Upper lobe of right lung (tissue), 1 donor: ENCODE results near the gene VASN. TPM values are rescaled to one million over a fixed set of nuclear protein-coding genes. Genes with fewer than 3 reads are reported as not detected.

ENCODE experiments used
- ATAC-seq: fragments of 200-7000 bp; cut with Tn5 transposase; one replicate; pipeline ENCODE4 v1.9.1; 2020; ENCODE audit warnings: mild to moderate bottlenecking, moderate library complexity
- DNase-seq: peaks from one replicate; pipeline ENCODE4 v3.0.0-alpha.2; 2020
- H3K27ac ChIP-seq: fragments of 200-600 bp; one replicate; pipeline ENCODE4 v1.8.0; 2022
- H3K27me3 ChIP-seq: fragments of 200-600 bp; one replicate; pipeline ENCODE4 v1.8.0; 2022; ENCODE audit warnings: mild to moderate bottlenecking
- H3K36me3 ChIP-seq: fragments of 200-600 bp; one replicate; pipeline ENCODE4 v1.8.0; 2022
- H3K4me1 ChIP-seq: fragments of 200-600 bp; one replicate; pipeline ENCODE4 v1.8.0; 2022
- H3K4me3 ChIP-seq: fragments of 200-600 bp; one replicate; pipeline ENCODE4 v1.8.0; 2022; ENCODE audit warnings: mild to moderate bottlenecking
- H3K9me3 ChIP-seq: fragments of 200-600 bp; one replicate; pipeline ENCODE4 v1.8.0; 2022
- CTCF ChIP-seq: fragments of 200-600 bp; IDR thresholded peaks from one replicate; pipeline ENCODE4 v1.8.0; 2022; ENCODE audit warnings: antibody characterized with exemption
- intact Hi-C: fragments of 100-400 bp; cut with DNase I; formaldehyde crosslinking; loops from one replicate; pipeline ENCODE4 v1.11.0; 2022
- total RNA-seq: library from RNA; stranded (reverse); fragmentation: NEBNext Ultra II Directional; extraction: Animal tissue kit (Norgen Biotek cat#: 25700); gene quantifications from one replicate; pipeline ENCODE4 v1.2.1, GENCODE V29; 2021
- donor health status: DM: no; HTN: yes; CAD: no; lungs with severe emphysema.

VASN gene
- total RNA-seq, 1 donor from 2014 or later, result 20.3 TPM

- Histone ChIP-seq H3K36me3 (peaks cover 11% of the 10 kb centered on the region), H3K27me3 (no peaks in the 10 kb centered on the region), H3K9me3 (no peaks in the 10 kb centered on the region), H3K27ac (no peak overlapping the region), H3K4me1 (peaks cover 7% of the 10 kb centered on the region), H3K4me3 (no peak overlapping the region)
- DNase-seq (no peak), ATAC-seq (no peak)
- intact Hi-C loops, result loop anchor here (5.0 kb wide), 1 partner anchor 48 kb away; no protein-coding TSS in a partner anchor
- no peak for TF ChIP-seq CTCF
These were observed 16.9 kb upstream of the VASN start for GRCh38 chr16:4354512-4355409.

DNA sequence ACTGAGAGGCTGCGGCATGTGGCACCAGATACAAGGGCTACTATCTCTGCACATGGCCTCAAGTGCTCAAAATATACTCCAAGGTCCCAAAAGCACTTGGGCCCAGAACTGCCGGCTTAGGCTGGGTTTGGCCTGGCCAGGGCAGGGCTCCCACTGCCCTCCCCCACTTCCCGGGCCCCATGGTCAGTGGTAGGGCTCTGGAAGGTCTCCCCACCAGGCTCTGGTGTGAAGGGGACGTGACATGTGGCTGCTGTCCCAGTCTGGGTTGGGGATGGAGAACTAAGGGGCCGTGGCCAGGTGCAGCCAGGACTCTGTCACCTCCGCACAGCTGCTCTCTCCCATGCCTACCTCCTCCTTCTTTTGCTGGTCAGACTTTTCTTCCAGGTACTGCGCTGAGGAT lies 14.8 kb upstream of the VASN start:
- intact Hi-C loops, result loop anchor here (5.0 kb wide), 1 partner anchor 45 kb away; no protein-coding TSS in a partner anchor
- no peak overlapping the region for H3K27ac ChIP-seq
- H3K9me3 ChIP-seq, result no peaks in the 10 kb centered on the region
- H3K4me3 ChIP-seq, result no peak overlapping the region
- ATAC-seq, result no peak
- H3K36me3 ChIP-seq, result peaks cover 22% of the 10 kb centered on the region
- no peak for DNase-seq
- TF ChIP-seq CTCF, result no peak
- H3K27me3 ChIP-seq, result no peaks in the 10 kb centered on the region
- no peaks in the 10 kb centered on the region for H3K4me1 ChIP-seq

DNA sequence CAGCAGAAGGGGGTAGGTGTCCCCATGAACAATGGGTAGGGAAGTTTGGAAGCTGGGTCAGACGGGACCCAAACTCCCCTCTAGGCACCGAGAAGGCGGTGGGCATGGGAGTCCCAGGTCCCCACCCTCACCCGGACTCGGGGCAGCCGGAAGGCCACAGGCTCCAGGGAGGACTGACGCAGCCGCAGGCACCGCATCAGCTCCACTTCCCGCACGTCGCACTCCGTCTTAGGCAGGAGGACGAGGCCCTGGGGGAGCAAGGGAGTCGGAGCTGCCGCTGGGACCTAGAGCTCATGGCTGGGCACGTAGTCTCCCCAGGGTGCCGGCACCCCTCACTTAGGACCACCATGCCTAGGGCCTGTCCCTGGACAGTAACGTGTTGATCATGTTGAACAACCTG lies 13.4 kb upstream of the VASN start:
- Histone ChIP-seq H3K27me3 (no peaks in the 10 kb centered on the region), H3K36me3 (peaks cover 34% of the 10 kb centered on the region), H3K4me1 (no peaks in the 10 kb centered on the region), H3K27ac (no peak overlapping the region), H3K9me3 (no peaks in the 10 kb centered on the region), H3K4me3 (no peak overlapping the region)
- ATAC-seq, result no peak
- no peak for TF ChIP-seq CTCF
- DNase-seq, result no peak
- intact Hi-C loops, result loop anchor here (5.0 kb wide), 1 partner anchor 44 kb away; no protein-coding TSS in a partner anchor

- Histone ChIP-seq H3K4me1 (no peaks in the 10 kb centered on the region), H3K36me3 (peaks cover 41% of the 10 kb centered on the region), H3K4me3 (no peak overlapping the region), H3K27me3 (no peaks in the 10 kb centered on the region), H3K9me3 (no peaks in the 10 kb centered on the region), H3K27ac (no peak overlapping the region)
- TF ChIP-seq CTCF, result peak; percentile 96
- DNase-seq (peak; percentile 87), ATAC-seq (peak; percentile 80)
- intact Hi-C loops, result loop anchor here (5.0 kb wide), 1 partner anchor 43 kb away; no protein-coding TSS in a partner anchor
These were observed 12.7 kb upstream of the VASN start for GRCh38 chr16:4358831-4359561.

GRCh38 chr16:4359914-4360313 lies 11.7 kb upstream of the VASN start:
- H3K4me1 ChIP-seq, result no peaks in the 10 kb centered on the region
- H3K36me3 ChIP-seq, result peaks cover 48% of the 10 kb centered on the region
- DNase-seq (no peak), ATAC-seq (no peak)
- intact Hi-C loops, result loop anchor here (5.0 kb wide), 1 partner anchor 42 kb away; no protein-coding TSS in a partner anchor
- no peak overlapping the region for H3K4me3 ChIP-seq
- H3K27ac ChIP-seq, result no peak overlapping the region
- no peaks in the 10 kb centered on the region for H3K9me3 ChIP-seq
- TF ChIP-seq CTCF, result no peak
- no peaks in the 10 kb centered on the region for H3K27me3 ChIP-seq
